Lung (tissue), 12 donors: ENCODE measurements around the gene TK2. TPM values are rescaled to one million over a fixed set of nuclear protein-coding genes. Genes with fewer than 3 reads are reported as not detected.

ENCODE experiments used
- ATAC-seq: fragments of 200-7000 bp; cut with Tn5 transposase; one replicate; pipeline ENCODE4 v1.9.1; 2020; ENCODE audit warnings: moderate number of reproducible peaks; ENCODE audit not compliant: insufficient read depth, low FRiP score
- DNase-seq, 3 donors: peaks; one replicate each; pipeline ENCODE4 v3.0.0-alpha.2; 2013 to 2017
- H3K27ac ChIP-seq, 2 donors: one replicate each; pipeline ENCODE4 v1.5.1; 2013; ENCODE audit warnings: mild to moderate bottlenecking in 2 of 2, moderate library complexity in 2 of 2, control low read depth in 1 of 2, inconsistent platforms in 1 of 2, low read depth in 1 of 2, low read length in 1 of 2
- H3K27me3 ChIP-seq, 3 donors: one replicate each; pipeline ENCODE4 v1.5.1; 2013; ENCODE audit warnings: low read length in 2 of 3; ENCODE audit not compliant: control insufficient read depth in 3 of 3, insufficient read depth in 3 of 3
- H3K36me3 ChIP-seq, 4 donors: one replicate each; pipeline ENCODE4 v1.5.1; 2013; ENCODE audit warnings: low read length in 4 of 4, mild to moderate bottlenecking in 1 of 4, moderate library complexity in 1 of 4; ENCODE audit not compliant: control insufficient read depth in 4 of 4, insufficient read depth in 4 of 4
- H3K4me1 ChIP-seq, 5 donors: one replicate each; pipeline ENCODE4 v1.5.1; 2013; ENCODE audit warnings: low read length in 5 of 5, mild to moderate bottlenecking in 2 of 5, moderate library complexity in 1 of 5; ENCODE audit not compliant: control insufficient read depth in 5 of 5, insufficient read depth in 5 of 5
- H3K4me3 ChIP-seq: one replicate; pipeline ENCODE4 v1.5.1; 2013; ENCODE audit warnings: mild to moderate bottlenecking, control low read depth, moderate library complexity
- H3K9ac ChIP-seq, 2 donors: one replicate each; pipeline ENCODE4 v1.5.1; 2013; ENCODE audit warnings: low read length in 2 of 2, control low read depth in 1 of 2; ENCODE audit not compliant: insufficient read depth in 1 of 2
- H3K9me3 ChIP-seq, 4 donors: one replicate each; pipeline ENCODE4 v1.5.1; 2013; ENCODE audit warnings: low read length in 3 of 4, mild to moderate bottlenecking in 1 of 4, moderate library complexity in 1 of 4; ENCODE audit not compliant: control insufficient read depth in 4 of 4, insufficient read depth in 3 of 4
- CTCF ChIP-seq: IDR thresholded peaks from 2 replicates; pipeline ENCODE4 v1.5.1; 2012; ENCODE audit warnings: mild to moderate bottlenecking; ENCODE audit errors: control extremely low read depth, extremely low read depth
- WGBS, 2 donors: extraction: QIAGEN DNeasy Blood & Tissue Kit; methylation state at CpG; one replicate each; pipeline ENCODE4 v1.1.7; 2013; 5-methylcytosine and 5-hydroxymethylcytosine counted together
- polyA plus RNA-seq, 2 donors: library from polyadenylated mRNA; stranded (reverse); fragments of 200-250 nt; gene quantifications; one replicate each; pipeline ENCODE4 v1.2.1, GENCODE V29; 2013
- total RNA-seq, 2 donors: library from RNA; depleted of rRNA in 1 of 2; stranded (reverse); fragments of >200 nt in 1 of 2; gene quantifications; one replicate each; pipeline ENCODE4 v1.2.1, GENCODE V29; 2014 to 2021
- donor health status: control.
- donor health status: control.
- donor health status: Bipolar disorder and iron deficiency.
- donor health status: healthy.
- donor health status: DM: yes; HTN: yes; CAD: no.

The TK2 gene
- total and polyA plus RNA-seq, 4 donors, result 13.1 to 37.7 (median 25.0) TPM

- Histone ChIP-seq H3K27ac (no peak overlapping the region), H3K4me1 (peaks cover 0 to 17% (median 10%) of the 10 kb centered on the region in 5 donors), H3K27me3 (no peaks in the 10 kb centered on the region), H3K9ac (no peak overlapping the region), H3K4me3 (no peak overlapping the region), H3K9me3 (no peaks in the 10 kb centered on the region), H3K36me3 (no peaks in the 10 kb centered on the region)
- WGBS, 2 donors, result 80 to 87% methylated on average over 2 of the region's 2 CpGs
- no peak for TF ChIP-seq CTCF
- DNase-seq (no peak), ATAC-seq (no peak)
These were observed 60.5 kb downstream of the TK2 start for GRCh38 chr16:66489385-66489784.

GRCh38 chr16:66488505-66488904, 61.4 kb downstream of the TK2 start:
- WGBS, 2 donors, result 100% methylated on average over 1 of the region's 1 CpG

GRCh38 chr16:66487580-66488275, 62.2 kb downstream of the TK2 start:
- 80 to 90% methylated on average over 5 of the region's 5 CpGs for WGBS, 2 donors
- DNase-seq (no peak), ATAC-seq (no peak)

More at GRCh38 chr16:66488505-66488904, 61.4 kb downstream of the TK2 start:
- ATAC-seq, result no peak
- no peaks in the 10 kb centered on the region for H3K27me3 ChIP-seq
- peaks cover 0 to 18% (median 10%) of the 10 kb centered on the region in 5 donors for H3K4me1 ChIP-seq
- no peak overlapping the region for H3K27ac ChIP-seq
- TF ChIP-seq CTCF, result no peak
- H3K9ac ChIP-seq, result no peak overlapping the region
- DNase-seq, result no peak
- H3K4me3 ChIP-seq, result no peak overlapping the region
- no peaks in the 10 kb centered on the region for H3K36me3 ChIP-seq
- no peaks in the 10 kb centered on the region for H3K9me3 ChIP-seq

More at GRCh38 chr16:66487580-66488275, 62.2 kb downstream of the TK2 start:
- no peak overlapping the region for H3K4me3 ChIP-seq
- no peak for TF ChIP-seq CTCF
- no peaks in the 10 kb centered on the region for H3K9me3 ChIP-seq
- H3K4me1 ChIP-seq, result peaks cover 0 to 22% (median 10%) of the 10 kb centered on the region in 5 donors
- H3K27me3 ChIP-seq, result no peaks in the 10 kb centered on the region
- no peaks in the 10 kb centered on the region for H3K36me3 ChIP-seq
- no peak overlapping the region for H3K9ac ChIP-seq
- H3K27ac ChIP-seq, result peak overlapping the region in 1 of 2 donors; percentile 68
